Activated T-helper 9 cell treated with anti-CD3 and anti-CD28 coated beads, Interleukin-2, amount 50 U/mL, for 16 hours (primary cell): ENCODE results near the gene ESD.

Experiments used
- DNase-seq: peaks from one replicate; pipeline ENCODE4 v3.0.0-alpha.2; 2020; ENCODE audit warnings: low read depth

ESD gene

GRCh38 chr13:46745706-46746105, 51.3 kb downstream of the ESD start:
- no peak for DNase-seq

- DNase-seq = no peak
Observed at GRCh38 chr13:46745062-46745461, 51.9 kb downstream of the ESD start.

DNA sequence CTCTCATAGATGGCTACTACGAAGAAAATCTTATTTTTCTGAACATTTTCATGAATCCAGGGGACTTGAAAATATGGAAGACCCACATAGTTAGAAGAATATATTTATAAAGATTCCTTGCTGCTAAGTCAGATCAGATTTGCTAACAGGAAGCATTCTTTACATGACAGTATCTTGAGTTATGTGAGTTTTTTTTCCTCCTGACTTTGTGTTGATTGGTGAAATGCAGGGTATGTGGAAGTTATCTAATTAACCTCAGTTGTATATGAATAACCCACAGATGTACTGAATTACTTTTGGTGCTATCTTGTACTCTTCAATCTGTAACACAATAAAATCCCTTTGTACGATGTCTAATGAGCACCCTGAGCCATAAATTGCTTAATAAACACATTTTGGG, 53.8 kb downstream of the ESD start:
- no peak for DNase-seq

GRCh38 chr13:46739447-46740098, 57.4 kb downstream of the ESD start:
- DNase-seq = no peak

DNA sequence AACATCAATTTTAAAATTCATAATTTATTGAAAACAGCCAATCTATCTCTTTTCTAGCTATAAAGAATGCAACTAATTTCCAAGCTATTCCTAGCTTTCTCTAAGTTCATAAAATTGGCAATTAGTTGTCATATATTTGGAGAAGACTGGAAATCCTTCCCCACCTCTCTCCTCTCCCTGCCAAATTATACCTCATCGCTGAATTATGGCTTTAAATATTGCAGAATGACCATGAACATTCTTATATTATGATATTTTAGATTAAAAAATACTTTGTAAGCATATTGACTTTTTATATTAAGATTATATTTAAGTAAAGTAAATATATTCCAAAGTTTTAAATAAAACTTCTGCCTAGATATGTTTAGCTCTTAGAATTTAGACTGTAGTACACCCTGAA, 58.2 kb downstream of the ESD start:
- DNase-seq = no peak

- DNase-seq = no peak
Observed at GRCh38 chr13:46738055-46738454, 58.9 kb downstream of the ESD start.

DNA sequence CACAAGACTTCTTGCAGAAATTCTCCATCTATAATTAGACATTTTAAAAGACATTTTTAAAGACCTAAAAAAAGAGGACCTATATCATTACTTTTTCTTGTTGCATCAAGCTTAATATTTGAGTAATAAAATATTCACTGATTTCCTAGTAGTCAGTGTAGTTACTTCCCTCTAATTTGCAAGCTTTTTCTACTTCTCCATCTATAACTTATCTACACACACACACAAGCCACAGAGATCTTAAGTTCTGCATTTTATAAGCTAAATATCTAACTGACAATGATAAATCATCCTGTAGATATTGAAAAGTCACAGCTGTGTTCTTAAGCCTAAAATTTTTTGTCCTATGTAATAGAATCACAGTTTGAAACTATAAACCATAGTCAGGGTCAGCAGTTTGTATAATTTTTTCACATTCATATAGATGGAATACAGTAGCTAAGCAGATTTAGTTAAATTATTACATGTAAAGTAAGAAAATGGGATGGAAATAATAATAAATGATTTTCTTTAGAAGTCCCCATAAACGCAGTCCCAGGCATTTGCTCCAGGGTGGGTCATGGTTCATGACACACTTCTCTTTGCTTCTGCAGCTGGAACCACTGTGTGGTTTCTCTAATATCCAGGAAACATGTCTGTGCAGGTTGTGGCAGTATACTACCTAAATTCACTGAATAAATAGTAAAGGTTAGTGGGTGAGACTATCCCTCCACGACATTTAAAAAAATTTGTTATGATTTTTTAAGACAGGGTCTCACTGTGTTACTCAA, 60.2 kb downstream of the ESD start:
- DNase-seq = no peak

GRCh38 chr13:46735425-46735824, 61.5 kb downstream of the ESD start:
- no peak for DNase-seq

GRCh38 chr13:46731535-46731934, 65.4 kb downstream of the ESD start:
- no peak for DNase-seq

GRCh38 chr13:46728777-46729176, 68.2 kb downstream of the ESD start:
- no peak for DNase-seq

- no peak for DNase-seq
Observed at GRCh38 chr13:46726347-46726746, 70.6 kb downstream of the ESD start.
